GM18861 (cell line): ENCODE measurements around the gene SAMD4B.
A peak's percentile ranks its signal among the peaks of the same experiment; 100 is the strongest.

Source experiments
- ATAC-seq: cut with Tn5 transposase; IDR thresholded peaks from one replicate; pipeline ENCODE4 v1.9.1; 2021; ENCODE audit not compliant: unreplicated experiment

The SAMD4B gene

DNA sequence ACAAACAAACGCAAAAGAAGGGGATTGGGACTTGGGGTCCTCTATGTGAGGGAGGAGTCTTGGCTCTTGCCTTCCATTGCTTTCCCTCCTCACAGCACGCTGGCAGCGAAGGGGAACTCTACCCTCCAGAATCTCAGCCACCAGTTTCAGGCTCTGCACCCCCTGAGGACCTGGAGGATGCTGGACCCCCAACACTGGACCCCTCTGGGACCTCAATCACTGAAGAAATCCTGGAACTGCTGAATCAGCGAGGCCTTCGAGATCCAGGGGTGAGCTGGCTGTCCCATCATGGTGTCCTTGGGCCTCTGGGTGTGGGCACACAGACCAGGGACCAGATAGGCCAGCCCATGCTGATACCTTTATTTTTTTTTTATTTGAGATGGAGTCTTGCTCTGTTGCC is 79.8 kb downstream of the SAMD4B start:
- ATAC-seq, result no peak

DNA sequence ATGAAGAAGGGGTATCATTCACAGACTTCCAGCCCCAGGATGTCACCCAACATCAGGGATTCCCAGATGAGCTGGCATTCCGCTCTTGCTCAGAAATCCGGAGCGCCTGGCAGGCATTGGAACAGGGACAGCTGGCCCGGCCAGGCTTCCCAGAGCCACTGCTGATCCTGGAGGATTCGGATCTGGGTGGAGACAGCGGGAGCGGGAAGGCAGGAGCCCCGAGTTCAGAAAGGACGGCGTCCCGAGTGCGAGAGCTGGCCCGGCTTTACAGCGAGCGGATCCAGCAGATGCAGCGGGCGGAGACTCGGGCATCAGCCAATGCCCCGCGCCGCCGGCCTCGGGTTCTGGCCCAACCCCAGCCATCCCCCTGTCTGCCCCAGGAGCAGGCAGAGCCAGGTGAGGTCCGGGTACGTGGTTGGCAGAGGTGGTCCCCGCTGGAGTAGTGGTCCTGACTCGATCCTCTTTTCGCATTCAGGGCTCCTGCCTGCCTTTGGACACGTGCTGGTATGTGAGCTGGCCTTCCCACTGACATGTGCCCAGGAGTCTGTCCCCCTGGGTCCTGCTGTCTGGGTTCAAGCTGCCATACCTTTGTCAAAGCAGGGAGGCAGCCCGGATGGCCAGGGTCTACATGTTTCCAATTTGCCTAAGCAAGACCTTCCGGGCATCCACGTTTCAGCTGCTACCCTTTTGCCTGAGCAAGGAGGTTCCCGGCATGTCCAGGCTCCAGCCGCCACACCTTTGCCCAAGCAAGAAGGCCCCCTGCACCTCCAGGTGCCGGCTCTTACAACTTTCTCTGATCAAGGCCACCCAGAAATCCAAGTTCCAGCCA is 81.3 kb downstream of the SAMD4B start:
- no peak for ATAC-seq

DNA sequence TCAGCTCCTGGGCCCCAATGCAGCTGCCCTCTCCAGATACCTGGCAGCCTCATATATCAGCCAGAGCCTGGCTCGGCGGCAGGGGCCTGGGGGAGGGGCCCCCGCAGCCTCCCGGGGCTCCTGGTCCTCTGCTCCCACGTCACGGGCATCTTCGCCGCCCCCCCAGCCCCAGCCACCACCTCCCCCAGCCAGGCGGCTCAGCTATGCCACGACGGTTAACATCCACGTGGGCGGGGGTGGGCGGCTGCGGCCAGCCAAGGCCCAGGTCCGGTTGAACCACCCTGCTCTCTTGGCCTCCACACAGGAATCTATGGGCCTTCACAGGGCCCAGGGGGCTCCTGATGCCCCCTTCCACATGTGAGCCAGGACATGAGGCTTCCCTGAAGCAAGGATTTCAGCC is 82.7 kb downstream of the SAMD4B start:
- no peak for ATAC-seq

DNA sequence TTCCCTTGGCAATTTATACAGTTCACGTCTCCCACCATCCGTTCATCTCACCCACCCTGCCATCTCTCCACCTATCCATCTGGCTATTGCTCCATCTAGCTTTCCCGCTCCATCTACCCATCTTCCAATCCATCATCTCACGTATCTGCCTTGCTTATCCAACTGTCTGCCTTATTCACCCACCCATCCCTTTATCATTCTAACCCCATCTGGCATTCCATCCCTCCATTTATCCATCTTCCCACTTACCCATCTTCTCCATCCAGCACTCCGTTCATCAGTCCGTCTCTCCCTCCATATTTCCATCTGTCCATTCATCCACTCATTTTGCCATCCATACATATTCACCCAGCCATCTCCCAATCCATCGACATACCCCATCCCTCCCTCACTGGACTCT is 83.5 kb downstream of the SAMD4B start:
- no peak for ATAC-seq

DNA sequence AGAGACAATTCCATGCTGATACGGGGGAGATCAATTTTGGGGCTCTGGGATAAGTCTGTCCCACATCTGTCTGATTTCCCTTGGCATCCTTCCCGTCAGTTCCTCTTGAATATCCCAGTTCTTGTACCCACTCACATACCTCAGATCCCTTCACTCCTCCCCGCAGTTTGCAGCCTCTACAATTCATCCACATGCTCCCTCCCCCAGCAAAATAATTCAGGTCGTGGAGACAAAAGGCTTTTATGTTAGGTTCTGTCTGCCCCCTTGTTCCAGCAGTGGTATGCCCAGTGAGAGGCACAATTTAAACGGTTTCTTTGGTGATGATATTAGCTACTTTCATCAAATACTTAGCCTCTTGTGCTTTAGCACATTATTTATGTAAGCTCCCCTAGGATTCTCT is 83.9 kb downstream of the SAMD4B start:
- no peak for ATAC-seq

DNA sequence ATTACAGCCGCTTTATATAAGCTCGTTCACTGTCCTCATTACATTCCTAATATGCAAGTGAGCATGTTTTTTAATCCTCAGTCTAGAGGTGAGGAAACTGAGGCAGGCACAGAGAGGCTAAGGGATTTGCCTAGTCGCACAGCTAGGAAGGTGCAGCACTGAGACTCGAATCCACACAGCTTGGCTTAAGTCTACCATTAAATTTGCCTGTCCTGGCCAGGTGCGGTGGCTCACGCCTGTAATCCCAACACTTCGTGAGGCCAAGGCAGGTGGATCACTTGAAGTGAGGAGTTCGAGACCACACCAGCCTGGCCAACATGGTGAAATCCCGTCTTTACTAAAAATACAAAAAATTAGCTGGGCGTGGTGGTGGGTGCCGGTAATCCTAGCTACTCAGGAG is 85.5 kb downstream of the SAMD4B start:
- ATAC-seq, result no peak

DNA sequence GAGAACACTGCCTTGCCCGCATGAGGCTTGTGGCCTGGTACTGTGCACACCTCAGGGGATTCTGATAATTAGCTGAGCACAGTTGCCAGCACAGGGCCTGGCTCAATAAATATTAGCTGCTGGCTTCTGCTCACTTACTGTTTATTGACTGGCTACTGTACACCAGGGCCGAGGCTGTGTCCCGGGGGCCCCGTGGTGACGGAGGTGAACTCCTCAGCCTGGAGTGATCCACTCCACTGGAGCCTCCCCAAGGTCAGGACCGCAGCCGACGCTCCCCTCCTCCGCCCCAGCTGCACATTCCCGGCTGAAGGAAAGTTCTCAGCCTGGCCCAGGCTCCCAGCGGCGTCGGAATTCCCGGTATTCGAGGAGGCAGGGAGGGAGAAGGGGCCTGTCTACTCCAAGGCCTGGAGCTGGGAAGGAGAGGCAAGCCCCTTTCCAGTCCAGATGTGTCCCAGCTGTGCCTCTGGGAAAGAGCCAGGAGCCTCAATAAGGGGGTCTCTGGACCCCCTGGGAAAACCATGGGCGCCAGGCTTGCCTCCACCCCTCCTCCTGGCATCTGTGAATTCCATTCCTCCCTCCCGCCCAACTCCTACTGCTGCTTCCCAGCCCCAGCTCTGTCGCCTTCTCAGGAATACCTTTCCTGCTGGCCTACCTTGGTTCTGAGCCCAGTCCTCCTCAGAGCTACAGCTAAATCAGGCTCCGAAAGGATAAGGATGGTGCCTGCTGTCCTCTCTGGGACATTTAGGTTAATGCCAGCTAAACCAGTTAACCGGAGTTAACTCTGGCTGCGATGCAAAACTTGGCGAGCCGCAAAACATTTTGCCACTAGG is 86.3 kb downstream of the SAMD4B start:
- ATAC-seq, result no peak

DNA sequence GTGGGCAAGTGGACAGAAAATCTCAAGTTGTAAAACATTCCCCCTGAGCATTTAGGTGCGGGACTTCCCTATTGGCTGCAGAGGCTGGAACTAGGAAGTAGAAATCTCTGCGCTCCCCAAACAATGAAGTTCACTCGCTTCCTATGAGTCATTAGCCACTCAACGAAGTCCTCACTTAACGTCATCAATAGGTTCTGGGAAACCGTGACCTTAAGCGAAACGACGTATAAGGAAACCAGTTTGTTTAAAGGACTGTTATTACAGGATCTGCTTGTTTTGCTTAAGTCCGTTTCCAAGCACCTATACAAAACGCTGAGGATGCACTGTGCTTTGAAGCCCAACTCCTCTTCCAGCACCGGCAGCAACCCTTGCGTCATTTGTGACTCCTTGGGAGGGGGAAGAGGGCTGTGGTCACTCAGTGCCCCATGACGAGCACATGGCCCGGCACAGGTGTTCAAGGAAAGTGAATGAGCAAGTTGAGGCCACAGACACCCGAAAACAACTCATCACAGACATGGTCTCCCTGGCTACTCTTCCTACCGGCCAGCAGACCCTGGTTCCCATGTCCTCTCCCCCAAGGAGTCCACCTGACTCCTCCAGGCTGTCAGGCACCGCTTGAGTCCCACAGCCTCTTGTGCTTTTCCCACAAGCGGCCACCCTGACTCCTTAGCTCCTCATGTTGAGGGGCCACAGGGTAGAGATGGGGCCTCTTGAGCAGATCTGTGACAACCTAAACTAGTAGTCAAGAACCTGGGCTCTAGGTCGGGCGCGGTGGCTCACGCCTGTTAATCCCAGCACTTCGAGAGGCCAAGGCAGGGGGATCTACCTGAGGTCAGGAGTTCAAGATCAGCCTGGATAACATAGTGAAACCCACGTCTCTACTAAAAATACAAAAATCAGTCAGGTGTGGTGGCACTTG is 88.7 kb downstream of the SAMD4B start:
- peak; percentile 59 for ATAC-seq

DNA sequence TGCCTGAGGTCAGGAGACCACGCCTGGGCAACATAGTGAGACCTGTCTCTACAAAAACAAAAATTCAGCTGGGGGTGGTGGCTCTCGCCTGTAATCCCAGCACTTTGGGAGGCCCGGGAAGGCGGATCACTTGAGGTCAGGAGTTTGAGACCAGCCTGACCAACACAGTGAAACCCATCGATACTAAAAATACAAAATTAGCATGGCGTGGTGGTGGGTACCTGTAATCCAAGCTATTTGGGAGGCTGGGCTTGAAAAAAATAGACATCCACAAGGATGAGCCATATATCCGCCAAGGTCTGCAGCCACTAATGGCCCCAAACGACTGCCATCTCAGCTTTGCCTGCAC is 90.4 kb downstream of the SAMD4B start:
- no peak for ATAC-seq

DNA sequence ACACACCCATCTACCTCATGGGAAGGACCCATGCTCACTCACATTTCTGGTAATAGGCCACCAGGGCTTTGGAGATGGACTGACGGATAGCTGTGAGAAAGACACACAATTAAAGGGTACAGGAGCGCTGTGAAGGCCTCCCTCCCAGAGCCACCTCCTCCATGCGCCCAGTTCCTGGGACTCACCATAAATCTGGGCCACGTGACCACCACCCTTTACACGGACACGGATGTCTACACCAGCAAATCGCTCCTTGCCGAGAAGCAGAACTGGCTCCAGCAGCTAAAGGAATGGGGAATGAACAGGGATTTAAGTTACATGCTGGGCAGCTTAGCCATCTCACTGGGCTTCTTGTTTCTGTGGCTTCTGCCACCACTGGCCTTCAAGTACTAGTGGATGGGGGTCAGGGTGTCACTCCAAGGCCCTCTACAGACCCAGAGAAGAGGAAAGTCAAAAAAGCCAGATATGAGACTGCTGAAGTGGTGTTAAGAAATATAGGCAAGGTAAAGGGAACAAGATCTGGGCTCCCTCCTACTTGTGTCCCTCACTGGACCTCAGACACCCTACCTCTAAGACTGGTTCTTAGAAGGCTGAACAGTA is 91.4 kb downstream of the SAMD4B start:
- ATAC-seq, result no peak

DNA sequence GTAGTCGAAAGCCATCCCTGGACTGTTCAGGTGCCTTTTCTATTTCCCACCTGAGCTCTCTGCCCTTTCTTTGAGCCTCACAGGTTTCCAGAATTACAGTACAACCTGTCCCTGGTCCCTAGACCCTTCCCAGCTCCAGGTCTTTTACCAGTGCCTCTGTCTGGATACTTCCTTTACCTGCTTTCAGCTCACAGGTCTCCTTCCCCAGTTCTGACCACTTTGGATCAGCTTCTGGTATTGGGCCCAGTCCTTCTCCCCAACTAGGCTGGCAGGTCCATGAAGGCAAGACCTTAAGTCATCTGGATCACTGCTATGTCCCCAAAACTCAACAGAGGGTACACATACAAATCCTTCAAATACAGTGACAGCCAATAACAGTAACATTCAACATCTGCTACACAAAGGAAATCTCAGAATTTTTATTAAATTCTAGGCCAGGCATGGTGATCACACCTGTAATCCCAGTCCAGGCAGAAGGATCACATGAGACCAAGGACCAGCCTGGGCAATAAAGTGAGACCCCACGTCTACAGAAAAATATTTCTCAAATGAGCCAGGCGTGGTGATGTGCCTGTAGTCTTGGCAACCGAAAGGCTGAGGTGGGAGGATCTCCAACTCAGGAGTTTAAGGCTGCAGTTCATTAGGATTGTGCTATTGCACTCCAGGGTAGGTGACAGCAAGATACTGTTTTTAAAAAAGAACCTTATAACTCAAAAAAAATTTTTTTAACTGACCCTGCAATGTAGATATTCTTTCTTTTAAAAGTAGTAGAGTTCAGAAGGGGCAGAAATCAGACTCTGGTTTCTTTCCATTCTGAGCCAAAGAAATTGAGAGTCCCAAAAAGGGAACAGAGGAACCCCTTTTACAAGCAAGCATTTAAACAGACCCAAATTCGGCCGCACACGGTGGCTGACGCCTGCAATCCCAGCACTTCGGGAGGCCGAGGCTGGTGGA is 92.2 kb downstream of the SAMD4B start:
- no peak for ATAC-seq
